Sigmoid colon (tissue), 4 donors: Measurements from ENCODE around the gene VAC14.
"Not testable (repeated sequence)": the region's sequence is repeated elsewhere in the genome, so short reads cannot be mapped to it uniquely, and the experiment has no call there.

Experiments
- EP300 ChIP-seq, 4 donors: sonication (generic); formaldehyde crosslinking; IDR thresholded peaks; one replicate each; pipeline ENCODE4 v1.6.1; 2017; ENCODE audit warnings: antibody characterized with exemption in 4 of 4
- TF ChIP-seq, protein P1 (sequence below), 4 experiments: fragments of 450-650 bp in 3 of 4; fragments of 200-600 bp in 1 of 4; IDR thresholded peaks; one replicate each; pipeline ENCODE4 v1.5.1; 2016 to 2019; ENCODE audit warnings: antibody characterized with exemption in 4 of 4, mild to moderate bottlenecking in 3 of 4, moderate library complexity in 2 of 4

GRCh38 chr16:70643264-70643663 is 157.7 kb downstream of the VAC14 start:
- TF ChIP-seq EP300 (IDR thresholded peaks at IDR 0.05): not testable (repeated sequence)
- TF ChIP-seq, protein P1, sequence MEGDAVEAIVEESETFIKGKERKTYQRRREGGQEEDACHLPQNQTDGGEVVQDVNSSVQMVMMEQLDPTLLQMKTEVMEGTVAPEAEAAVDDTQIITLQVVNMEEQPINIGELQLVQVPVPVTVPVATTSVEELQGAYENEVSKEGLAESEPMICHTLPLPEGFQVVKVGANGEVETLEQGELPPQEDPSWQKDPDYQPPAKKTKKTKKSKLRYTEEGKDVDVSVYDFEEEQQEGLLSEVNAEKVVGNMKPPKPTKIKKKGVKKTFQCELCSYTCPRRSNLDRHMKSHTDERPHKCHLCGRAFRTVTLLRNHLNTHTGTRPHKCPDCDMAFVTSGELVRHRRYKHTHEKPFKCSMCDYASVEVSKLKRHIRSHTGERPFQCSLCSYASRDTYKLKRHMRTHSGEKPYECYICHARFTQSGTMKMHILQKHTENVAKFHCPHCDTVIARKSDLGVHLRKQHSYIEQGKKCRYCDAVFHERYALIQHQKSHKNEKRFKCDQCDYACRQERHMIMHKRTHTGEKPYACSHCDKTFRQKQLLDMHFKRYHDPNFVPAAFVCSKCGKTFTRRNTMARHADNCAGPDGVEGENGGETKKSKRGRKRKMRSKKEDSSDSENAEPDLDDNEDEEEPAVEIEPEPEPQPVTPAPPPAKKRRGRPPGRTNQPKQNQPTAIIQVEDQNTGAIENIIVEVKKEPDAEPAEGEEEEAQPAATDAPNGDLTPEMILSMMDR (IDR thresholded peaks at IDR 0.05): not testable (repeated sequence)
